Skeletal muscle cell (primary cell): ENCODE results near the gene BTG2.

Experiments
- DNase-seq: peaks from one replicate; pipeline ENCODE4 v3.0.0-alpha.2; 2010; ENCODE audit warnings: low read depth
- H3K4me3 ChIP-seq: 2 replicates; pipeline ENCODE4 v1.5.1; 2011; ENCODE audit warnings: low read depth, mild to moderate bottlenecking, control low read depth, low read length, moderate library complexity

Gene BTG2

DNA sequence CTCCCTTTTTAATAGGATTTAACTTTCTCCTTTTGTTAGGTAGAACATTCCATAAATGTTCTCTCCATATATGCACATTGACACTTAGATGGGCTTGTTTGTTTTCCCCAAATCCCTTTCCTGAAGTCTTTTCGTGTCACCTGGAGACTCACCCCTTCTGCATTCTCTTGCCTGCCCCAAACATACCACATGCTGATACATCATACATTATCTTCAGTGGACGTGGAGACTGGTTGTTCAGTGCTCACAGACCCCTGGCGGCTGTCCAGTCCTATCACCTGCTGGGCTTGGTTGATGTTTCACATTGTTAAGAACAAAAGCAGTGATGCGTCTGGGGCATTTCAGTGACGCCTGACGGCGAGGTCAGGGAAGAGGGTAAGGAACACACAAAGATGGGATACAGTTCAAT is 23.4 kb downstream of the BTG2 start:
- H3K4me3 ChIP-seq, result no peak overlapping the region
- no peak for DNase-seq

DNA sequence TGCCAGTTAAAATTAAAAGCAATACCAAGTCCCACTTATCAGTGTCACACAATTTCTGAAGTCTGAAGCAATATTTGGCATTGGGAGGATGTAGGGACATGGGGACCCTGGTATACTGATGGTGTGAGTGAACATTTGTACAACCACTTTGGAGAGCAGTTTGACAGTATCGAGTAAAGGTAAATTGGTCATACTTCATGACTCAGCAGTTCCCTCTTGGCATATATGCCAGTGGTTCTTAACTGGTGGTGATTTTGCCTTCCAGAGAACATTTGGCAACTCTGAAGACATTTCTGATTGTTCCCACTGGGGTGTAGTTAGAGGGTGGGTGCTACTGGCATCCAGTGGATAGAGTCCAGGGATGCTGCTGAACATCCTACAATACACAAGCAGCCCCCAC is 25.9 kb downstream of the BTG2 start:
- H3K4me3 ChIP-seq, result no peak overlapping the region
- no peak for DNase-seq

DNA sequence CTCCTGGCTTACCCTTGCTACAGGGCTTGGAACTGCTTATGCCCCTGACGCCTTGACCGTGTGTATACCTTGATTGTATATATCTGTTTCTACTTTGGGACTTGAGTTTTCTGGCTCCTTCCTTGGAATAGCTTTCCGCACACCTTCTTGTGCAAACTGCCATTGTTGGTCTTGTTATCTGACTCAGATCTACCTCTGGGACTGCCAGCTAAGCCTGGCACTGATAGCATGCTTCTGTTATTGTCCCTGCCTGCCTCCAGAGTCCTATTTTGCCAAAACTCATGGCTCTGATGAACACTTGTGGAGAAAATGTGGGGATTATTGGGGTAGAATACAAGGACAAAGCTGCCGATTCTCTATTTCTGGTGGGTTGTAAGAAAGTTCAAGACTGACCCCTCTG is 30.2 kb downstream of the BTG2 start:
- no peak for DNase-seq
- H3K4me3 ChIP-seq, result no peak overlapping the region

DNA sequence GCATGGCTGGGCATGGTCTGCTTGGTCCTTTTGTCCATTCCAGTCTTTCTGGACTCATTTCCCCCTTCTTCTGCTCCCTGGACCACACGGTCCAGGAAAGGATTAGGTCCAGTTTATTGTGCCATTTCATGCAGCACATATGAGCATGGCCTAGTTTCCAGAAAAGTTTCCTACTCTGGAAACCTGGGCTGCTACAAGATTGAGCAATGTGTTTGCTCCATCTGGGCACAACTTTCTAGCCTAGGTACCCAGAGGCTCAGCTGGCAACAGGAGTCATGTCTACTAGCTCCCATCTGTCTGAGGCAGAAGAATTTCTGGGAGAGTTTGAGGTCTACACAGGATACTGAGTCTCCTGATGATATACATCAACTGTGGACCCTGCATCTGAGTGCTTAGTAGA is 30.8 kb downstream of the BTG2 start:
- H3K4me3 ChIP-seq, result no peak overlapping the region
- DNase-seq, result no peak

DNA sequence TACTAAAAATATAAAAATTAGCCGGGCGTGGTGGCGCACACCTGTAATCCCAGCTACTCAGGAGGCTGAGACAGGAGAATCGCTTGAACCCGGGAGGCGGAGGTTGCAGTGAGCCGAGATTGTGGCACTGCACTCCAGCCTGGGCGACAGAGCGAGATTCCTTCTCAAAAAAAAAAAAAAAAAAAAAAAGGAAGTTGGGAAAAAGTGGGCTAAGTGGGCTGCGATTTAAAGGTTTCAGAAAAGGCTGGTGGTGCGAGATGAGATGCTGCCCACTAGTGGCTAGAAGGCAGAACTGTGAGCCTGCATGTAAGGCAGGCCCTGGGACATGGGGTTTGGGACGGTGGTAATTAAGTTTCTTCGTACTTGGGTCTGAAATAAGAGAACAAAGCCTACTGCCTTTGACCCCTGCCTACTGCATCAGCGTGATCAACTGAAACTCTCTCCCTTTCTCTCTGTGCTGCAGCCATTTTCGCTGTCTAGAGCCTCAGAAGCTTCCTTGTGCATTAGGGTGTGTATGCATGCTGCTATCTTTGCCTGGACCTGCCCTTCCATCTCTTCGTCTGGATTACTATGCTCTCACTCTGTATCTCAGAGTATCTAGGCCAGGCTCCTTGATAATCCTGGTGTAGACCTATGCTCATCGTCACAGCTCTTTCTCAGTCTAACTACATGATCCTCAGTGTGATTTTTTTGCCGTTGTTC is 33.2 kb downstream of the BTG2 start:
- no peak for DNase-seq
- H3K4me3 ChIP-seq, result no peak overlapping the region

DNA sequence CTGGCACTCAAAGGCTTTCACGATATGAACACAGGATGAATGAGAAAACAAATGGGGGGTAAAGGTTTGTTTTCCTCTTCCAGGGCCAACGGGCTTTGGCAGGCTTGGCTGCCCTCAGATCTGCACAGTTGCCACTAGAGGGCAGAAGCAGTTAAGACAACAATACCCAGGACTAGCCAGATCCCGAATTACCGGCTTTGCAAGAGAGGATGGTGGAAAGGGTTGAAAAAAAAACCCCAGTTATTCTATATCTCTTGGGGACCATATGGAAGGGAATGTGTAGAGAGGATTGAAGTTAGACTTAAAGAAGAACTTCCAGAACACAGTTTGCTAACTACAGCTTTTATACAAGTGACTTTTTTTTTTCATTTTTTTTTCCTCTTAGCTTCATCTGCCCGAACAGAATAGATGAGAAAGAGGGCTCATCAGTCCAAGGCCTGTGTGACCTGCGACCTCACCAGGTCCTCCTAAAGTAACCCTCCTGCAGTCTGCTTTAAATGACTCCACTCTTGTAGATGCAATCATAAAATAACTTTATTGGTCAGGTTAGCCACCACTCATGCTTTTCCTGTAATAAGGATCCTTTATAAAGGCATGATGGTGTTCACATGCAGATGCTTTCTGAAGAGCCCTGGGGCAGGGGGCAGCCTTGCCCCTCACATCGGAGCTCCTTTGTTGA is 34.9 kb downstream of the BTG2 start:
- DNase-seq, result peak; percentile 48

DNA sequence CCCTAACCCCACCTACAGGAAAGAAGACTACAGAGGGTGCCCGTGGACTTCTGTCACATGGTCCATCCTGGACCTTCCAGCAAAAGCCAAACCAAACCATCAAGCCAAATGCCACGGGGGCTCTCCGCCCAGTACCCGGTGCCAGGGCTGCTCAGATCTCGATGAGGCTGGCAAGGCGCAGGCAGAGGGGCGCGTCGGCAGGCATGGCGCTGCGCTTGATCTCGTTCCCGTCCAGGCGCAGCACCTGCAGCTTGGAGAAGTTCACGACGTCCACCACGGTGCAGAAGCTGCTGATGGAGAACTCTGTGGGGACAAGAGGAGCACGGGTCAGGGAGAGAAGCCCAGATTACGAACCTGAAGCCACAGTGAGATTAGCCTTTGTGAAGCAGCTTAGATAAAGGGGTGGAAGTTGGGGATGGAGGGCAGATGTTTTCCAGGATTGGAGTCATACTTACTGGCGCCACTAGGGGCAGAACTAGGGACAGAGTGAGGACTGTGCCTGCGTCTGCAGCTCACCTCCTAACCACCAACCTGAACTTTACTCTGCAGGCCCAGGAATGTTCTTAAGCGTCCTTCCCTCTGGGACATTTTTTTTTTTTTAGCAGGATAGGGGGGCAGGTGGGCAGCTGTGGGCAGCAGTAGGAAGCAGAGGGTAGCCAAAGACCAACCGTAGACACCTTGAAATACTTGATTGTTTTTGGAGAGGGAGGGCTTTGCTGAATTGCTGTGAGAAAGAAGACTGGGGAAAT is 37.0 kb downstream of the BTG2 start:
- no peak overlapping the region for H3K4me3 ChIP-seq

More for the DNA sequence above, 34.9 kb downstream of the BTG2 start:
- no peak overlapping the region for H3K4me3 ChIP-seq

DNA sequence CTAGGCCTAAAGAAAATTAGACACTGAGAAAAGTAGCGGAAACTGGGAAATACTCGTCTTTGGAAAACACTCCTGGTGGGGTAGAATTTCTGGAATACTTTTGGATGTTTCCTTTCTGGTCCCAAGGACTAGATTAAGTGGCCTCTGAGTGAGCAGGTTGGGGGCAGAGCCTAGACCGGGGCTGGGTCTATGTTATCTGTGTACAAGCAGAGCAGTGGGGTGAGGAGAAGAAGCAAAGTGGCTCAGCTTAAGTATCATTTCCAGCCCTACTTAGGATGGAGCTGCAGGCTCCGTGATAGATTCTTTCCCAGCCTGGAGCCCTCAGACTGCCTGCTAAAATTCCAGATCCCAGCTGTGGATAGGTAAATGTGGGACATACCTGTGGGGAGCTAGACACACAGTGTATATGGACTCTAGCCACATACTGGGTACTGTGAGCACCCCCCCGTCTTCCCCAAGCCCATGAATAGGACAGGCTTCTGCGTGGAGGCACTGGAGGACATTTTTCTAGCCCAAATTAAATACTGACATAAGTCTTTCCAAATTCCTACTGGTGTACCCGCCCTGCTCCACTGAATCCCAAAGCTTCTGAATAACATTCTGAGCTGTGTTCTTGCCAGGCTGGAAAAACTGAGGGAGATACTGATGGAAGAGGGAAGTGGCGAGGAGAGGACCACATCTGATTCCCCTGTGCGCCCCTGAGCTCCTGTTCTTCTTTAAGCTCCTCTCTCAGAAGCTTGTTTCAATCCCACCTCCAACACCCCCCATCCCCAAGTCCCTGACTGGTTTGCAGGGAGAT is 38.8 kb downstream of the BTG2 start:
- DNase-seq, result no peak
- no peak overlapping the region for H3K4me3 ChIP-seq

More for the DNA sequence above, 37.0 kb downstream of the BTG2 start:
- DNase-seq, result no peak

DNA sequence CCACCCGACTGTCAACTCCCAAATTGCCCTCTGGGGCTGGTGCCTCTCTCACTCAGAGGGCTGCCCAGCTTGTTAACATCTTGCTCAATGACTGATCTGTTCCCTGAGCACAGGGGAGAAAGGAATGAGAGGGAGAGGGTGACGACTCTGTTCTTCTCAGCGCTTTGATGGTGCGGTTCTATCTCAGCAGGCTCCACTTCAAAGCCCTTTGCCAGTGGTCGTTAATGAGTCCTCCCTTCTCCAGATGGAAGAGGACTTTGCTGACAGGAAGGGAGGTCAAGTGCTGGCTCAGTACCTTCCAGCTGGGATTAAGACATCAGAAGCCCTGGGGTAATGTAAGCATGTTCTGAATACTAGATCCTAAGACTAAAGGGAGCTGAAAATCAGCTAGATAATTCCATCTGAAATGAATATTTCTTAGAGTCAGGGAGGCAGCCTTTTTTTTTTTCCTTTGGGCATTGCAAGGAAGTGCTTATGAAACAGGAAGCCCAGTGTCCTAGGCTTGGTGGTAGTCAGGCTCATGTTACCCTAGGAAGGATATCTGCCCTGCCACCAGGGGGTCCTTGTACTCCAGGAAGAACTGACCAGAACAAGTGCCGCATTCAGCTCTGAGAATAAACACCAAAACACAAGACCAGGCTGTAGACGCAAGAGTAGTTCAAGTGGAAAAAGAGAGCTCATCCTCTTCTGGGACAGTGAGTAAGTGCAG is 40.9 kb downstream of the BTG2 start:
- H3K4me3 ChIP-seq, result no peak overlapping the region
- no peak for DNase-seq

DNA sequence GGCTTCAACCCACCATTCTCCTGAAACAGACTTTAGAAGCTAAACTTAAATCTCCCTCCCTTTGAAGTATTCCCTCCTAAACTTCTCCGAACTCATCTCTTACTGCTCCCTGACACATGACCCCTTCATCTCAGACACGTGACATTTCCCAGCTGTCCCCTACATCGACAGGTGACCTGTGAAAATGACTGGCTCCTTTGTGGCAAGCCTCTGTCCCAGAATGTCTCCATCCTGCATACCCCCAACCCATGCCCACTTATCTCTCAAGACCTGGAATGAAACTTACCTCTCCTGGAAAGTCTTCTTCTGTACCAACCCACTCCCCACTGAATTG is 41.4 kb downstream of the BTG2 start:
- no peak overlapping the region for H3K4me3 ChIP-seq
- no peak for DNase-seq

DNA sequence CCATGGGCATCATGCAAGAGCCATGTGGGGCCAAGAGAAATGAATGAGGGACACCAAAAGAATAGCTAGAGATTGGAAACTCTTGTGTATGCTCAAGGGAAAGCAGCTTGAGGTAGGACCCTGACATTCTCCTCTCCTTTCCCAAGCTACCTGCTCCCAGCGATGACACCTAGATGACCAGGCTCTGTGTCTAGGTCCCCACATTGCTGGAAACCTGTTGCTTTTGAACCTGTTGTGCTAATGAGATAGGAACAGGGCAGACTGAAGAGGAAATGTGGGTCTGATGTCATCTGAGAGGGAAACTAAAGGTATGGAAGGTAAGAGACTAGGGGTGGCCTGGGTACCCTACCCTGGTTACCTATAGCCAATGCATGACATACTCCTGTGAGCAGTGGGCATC is 43.8 kb downstream of the BTG2 start:
- no peak for DNase-seq
- no peak overlapping the region for H3K4me3 ChIP-seq

DNA sequence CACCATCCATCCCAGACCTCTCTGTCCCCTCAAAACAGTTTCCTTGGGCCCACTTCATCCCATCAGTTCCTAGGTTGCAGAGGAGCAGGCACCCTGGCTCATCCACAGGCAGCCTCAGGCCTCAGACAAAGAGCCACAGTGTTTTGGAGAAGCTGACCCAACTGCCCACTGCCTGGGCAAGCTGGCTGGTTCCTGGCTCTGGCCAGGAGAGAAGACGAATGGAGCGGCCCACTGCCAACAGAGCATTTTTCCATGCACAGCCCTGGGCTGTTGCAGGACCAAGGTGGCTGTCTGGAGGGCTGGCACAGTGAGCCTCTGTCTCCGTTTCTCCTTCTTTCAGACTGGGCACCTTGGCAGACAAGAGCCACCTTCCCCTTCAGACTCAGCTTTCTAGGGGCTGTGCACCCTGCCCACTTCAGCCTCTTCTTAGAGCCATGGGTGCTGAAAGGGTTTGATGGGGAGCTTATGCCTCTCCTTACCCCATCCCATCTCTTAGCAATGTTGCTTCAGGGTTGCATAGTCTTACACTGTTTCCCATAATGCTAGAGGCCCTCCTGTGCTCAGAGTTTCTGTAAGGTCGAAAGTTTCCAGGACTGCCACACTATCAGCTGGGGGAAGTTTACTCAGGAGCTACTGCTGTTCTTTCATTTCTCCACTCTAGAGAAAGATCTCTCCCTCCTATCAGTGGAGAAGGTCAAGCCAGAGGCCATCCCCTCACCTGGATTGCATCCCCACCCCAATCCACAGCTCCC is 44.6 kb downstream of the BTG2 start:
- no peak overlapping the region for H3K4me3 ChIP-seq

DNA sequence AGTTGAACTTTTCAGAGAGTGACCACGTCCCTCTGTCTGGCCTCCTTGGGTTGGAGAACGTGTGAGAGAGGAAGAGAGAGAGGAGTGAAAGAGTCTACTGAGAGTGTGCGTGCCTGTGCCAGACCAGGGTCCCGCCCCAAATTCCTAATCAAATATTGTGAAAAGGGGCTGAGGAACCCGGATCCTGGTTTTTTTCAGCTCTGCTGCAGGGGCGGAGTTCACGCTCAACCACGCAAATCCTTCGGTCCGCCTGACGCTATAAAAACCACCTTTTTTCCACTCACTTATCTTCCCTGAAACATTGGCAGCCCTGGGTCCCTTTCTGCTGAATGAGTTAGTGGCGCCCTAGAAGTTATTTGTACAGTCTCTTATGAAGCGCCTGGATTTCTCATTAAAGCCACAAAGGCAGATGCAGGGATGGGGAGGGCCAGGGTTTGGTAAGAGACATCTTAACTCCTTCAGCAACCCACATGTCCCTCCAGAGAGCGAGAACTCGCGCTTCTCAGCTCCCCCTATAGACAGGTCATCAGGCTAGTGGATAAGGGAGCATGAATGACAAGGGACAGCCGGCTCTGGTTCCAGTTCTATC is 45.8 kb downstream of the BTG2 start, which contains the start of gene FMOD:
Gene FMOD, minus strand, starts transcription at position 86 of the 589 bp plus-strand sequence. CDS start 2,852 bp downstream, outside the sequence.
- H3K4me3 ChIP-seq, result no peak within 1 kb of the TSS
- DNase-seq, result no peak

More for the DNA sequence above, 44.6 kb downstream of the BTG2 start:
- no peak for DNase-seq

DNA sequence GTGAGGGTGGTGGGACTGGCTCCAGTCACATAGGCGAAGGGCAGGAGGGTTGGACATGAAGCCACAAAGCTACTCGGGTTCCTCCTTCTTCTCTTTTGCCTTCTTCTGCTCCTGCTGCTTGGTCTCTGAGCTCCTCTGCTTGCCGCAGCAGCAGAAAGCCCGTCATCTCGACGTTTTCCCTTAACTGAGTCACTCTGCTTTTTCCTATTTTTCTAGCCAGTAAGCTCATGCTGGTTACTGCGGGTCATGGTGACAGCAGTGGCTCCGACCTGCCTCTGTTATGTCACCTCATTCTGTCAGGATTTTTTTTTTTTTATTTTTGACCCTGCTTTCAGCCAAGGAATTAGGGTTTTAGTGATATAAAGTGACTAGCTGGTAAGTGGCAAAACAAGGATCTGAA is 48.2 kb downstream of the BTG2 start:
- no peak overlapping the region for H3K4me3 ChIP-seq
- no peak for DNase-seq

DNA sequence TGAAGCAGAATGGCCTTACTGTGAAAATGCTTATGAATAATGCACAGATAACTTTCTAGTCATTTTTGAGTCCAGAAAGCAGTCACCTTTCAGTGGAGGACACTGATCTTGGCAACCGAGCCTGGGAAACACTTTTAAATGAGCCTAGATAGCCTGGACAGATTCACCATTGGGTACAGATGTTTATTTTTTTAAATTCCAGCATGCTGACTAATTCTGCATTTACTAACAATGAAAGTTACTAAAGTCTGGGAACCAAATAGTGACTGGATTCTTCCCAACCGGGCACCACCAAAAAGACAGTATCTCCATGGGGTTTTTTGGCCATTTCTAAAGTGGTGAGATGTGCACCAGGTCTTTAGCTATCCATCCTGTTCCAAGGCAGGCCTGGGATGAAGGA is 48.9 kb downstream of the BTG2 start:
- no peak overlapping the region for H3K4me3 ChIP-seq
- no peak for DNase-seq

DNA sequence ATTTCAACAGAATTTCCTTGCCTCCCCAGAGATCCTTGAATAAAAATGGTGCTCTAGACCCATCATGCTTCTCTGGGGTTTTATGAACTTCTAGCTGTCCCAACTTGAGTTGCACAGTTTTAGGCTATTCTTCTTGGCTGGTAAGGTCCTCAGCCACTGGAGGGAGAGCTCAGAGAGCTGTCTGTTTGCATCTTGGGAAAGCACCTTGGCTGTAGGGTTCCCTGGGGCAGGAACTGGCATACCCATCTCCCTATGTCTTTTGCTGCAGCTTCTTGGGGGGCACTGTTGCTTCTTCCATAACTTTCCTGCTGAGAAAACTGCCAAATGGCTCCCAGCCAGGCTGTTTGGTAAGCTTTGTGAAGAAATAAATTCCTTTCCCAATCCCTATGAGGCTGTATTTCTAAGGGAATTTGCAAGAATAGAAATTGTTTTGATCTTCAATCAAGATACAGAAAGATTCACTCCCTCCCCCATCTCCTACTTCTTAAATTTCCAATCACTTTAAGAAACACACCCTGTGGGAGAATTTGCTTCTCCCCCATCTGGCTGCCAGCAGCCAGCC is 53.8 kb downstream of the BTG2 start:
- H3K4me3 ChIP-seq, result no peak overlapping the region
- no peak for DNase-seq
